Measurements from ENCODE around the gene STX19.
"Not testable (repeated sequence)": the region's sequence is repeated elsewhere in the genome, so short reads cannot be mapped to it uniquely, and the experiment has no call there.

Gene STX19

GRCh38 chr3:94028093-94028837 is at the start of gene STX19:
Gene STX19 (minus strand): TSS chr3:94028597. CDS start chr3:94015269, 13,328 bp downstream.
- DNase-seq: no peak

- no peak for DNase-seq
These were observed 47.7 kb upstream of the STX19 start for GRCh38 chr3:94076055-94076454.

GRCh38 chr3:94071713-94072284 is 43.4 kb upstream of the STX19 start:
- DNase-seq: no peak

- DNase-seq: no peak
These were observed 42.0 kb upstream of the STX19 start for GRCh38 chr3:94070341-94070911.

- DNase-seq: peak; percentile 36
These were observed 40.9 kb upstream of the STX19 start for GRCh38 chr3:94069194-94069813.

- no peak for DNase-seq
These were observed 38.4 kb upstream of the STX19 start for GRCh38 chr3:94066506-94067500.

- no peak for DNase-seq
These were observed 37.6 kb upstream of the STX19 start for GRCh38 chr3:94065819-94066480.

- DNase-seq: no peak
These were observed 36.7 kb upstream of the STX19 start for GRCh38 chr3:94065122-94065521.

GRCh38 chr3:94064243-94064860 is 36.0 kb upstream of the STX19 start:
- no peak for DNase-seq

GRCh38 chr3:94063496-94064119 is 35.2 kb upstream of the STX19 start:
- peak; percentile 22 for DNase-seq

GRCh38 chr3:94062513-94063404 is 34.4 kb upstream of the STX19 start, which contains the start of the genes DHFR2 and NSUN3:
Gene DHFR2 (minus strand): TSS chr3:94062916. CDS start chr3:94061511, 1,405 bp downstream.
Gene NSUN3 (plus strand): TSS chr3:94063061. CDS start chr3:94063127, 66 bp downstream.
- DNase-seq: peak; percentile 92

GRCh38 chr3:94061297-94061696 is 32.9 kb upstream of the STX19 start:
- no peak for DNase-seq

- no peak for DNase-seq
These were observed 22.1 kb upstream of the STX19 start for GRCh38 chr3:94050546-94050945.

GRCh38 chr3:94049267-94049666 is 20.9 kb upstream of the STX19 start:
- no peak for DNase-seq

- no peak for DNase-seq
These were observed 18.1 kb upstream of the STX19 start for GRCh38 chr3:94046533-94046932.

GRCh38 chr3:94044100-94044936 is 15.9 kb upstream of the STX19 start:
- not testable (repeated sequence) for DNase-seq

GRCh38 chr3:94043285-94043684 is 14.9 kb upstream of the STX19 start:
- DNase-seq: no peak

- DNase-seq: peak; percentile 20
These were observed 8.6 kb upstream of the STX19 start for GRCh38 chr3:94036909-94037507.

All from CD4-positive, alpha-beta T cell treated with Interleukin-21 for 1 hour (primary cell).